Left cardiac atrium (tissue), 4 donors: ENCODE results near the gene TMEM131. TPM values are rescaled to one million over a fixed set of nuclear protein-coding genes. Genes with fewer than 3 reads are reported as not detected.

ENCODE experiments used
- ATAC-seq, 2 donors: fragments of 200-7000 bp; cut with Tn5 transposase; one replicate each; pipeline ENCODE4 v1.9.1; 2020; ENCODE audit warnings: mild to moderate bottlenecking in 2 of 2, moderate library complexity in 2 of 2
- DNase-seq: peaks from one replicate; pipeline ENCODE4 v3.0.0-alpha.2; 2020
- intact Hi-C, 2 donors: fragments of 100-400 bp; cut with DNase I; formaldehyde crosslinking; loops; one replicate each; pipeline versions ENCODE4 v1.14.1 to v1.15.1; 2022 to 2023
- total RNA-seq, 2 donors: library from RNA; stranded (reverse); fragmentation: NEBNext Ultra II Directional; extraction: Animal tissue kit (Norgen Biotek cat#: 25700); gene quantifications; one replicate each; pipeline ENCODE4 v1.2.1, GENCODE V29; 2021
- donor health status: DM: no; HTN: yes; CAD: no.
- donor health status: DM: no; HTN: yes; CAD: no; lungs with severe emphysema.
- donor health status: DM: yes; HTN: yes; CAD: no.
- donor health status: Dilated cardiomyopathy.

Gene TMEM131
- total RNA-seq, 2 donors from 2014 or later: 26.2 to 26.5 TPM

GRCh38 chr2:97728091-97728731 is 267.5 kb downstream of the TMEM131 start:
- intact Hi-C loops: no loop called here
- peak; percentile 54 to 77 for ATAC-seq
- peak; percentile 66 for DNase-seq

GRCh38 chr2:97727296-97727695 is 268.5 kb downstream of the TMEM131 start:
- DNase-seq (no peak), ATAC-seq (no peak)
- intact Hi-C loops: no loop called here

GRCh38 chr2:97726261-97727064 is 269.3 kb downstream of the TMEM131 start:
- DNase-seq: peak; percentile 41
- peak in 1 of 2 donors; percentile 56 for ATAC-seq
- intact Hi-C loops: no loop called here

- no peak for ATAC-seq
- DNase-seq: peak; percentile 13
- intact Hi-C loops: no loop called here
Observed at GRCh38 chr2:97724946-97725688, 270.6 kb downstream of the TMEM131 start.

GRCh38 chr2:97724501-97724900 is 271.2 kb downstream of the TMEM131 start:
- no peak for ATAC-seq
- intact Hi-C loops: no loop called here

GRCh38 chr2:97724073-97724410 is 271.7 kb downstream of the TMEM131 start:
- intact Hi-C loops: no loop called here
- DNase-seq (no peak), ATAC-seq (no peak)

More at GRCh38 chr2:97724501-97724900, 271.2 kb downstream of the TMEM131 start:
- peak; percentile 12 for DNase-seq

- ATAC-seq (no peak), DNase-seq (peak; percentile 16)
- intact Hi-C loops: no loop called here
Observed at GRCh38 chr2:97723156-97724072, 272.3 kb downstream of the TMEM131 start.

GRCh38 chr2:97722227-97722626 is 273.5 kb downstream of the TMEM131 start:
- intact Hi-C loops: no loop called here
- peak; percentile 2 for DNase-seq
- no peak for ATAC-seq

GRCh38 chr2:97720746-97721145 is 275.0 kb downstream of the TMEM131 start:
- no peak for ATAC-seq
- no peak for DNase-seq
- intact Hi-C loops: no loop called here

- intact Hi-C loops: loop anchor here in 1 of 2 donors (10.0 kb wide), 1 partner anchor 665 kb away; no protein-coding TSS in a partner anchor
- no peak for ATAC-seq
- DNase-seq: no peak
Observed at GRCh38 chr2:97719362-97720155, 276.2 kb downstream of the TMEM131 start.

GRCh38 chr2:97718942-97719341 is 276.8 kb downstream of the TMEM131 start:
- ATAC-seq (no peak), DNase-seq (peak; percentile 0)
- intact Hi-C loops: loop anchor here in 1 of 2 donors (10.0 kb wide), 1 partner anchor 666 kb away; no protein-coding TSS in a partner anchor

- intact Hi-C loops: loop anchor here in 1 of 2 donors (10.0 kb wide), 1 partner anchor 667 kb away; no protein-coding TSS in a partner anchor
- ATAC-seq: peak; percentile 15 to 57
- DNase-seq: peak; percentile 22
Observed at GRCh38 chr2:97718051-97718882, 277.5 kb downstream of the TMEM131 start.

- DNase-seq (peak; percentile 6), ATAC-seq (no peak)
- intact Hi-C loops: loop anchor here in 1 of 2 donors (10.0 kb wide), 1 partner anchor 667 kb away; no protein-coding TSS in a partner anchor
Observed at GRCh38 chr2:97717613-97717995, 278.1 kb downstream of the TMEM131 start.

GRCh38 chr2:97716695-97717612 is 278.8 kb downstream of the TMEM131 start:
- ATAC-seq (no peak), DNase-seq (peak; percentile 13)
- intact Hi-C loops: loop anchor here in 1 of 2 donors (10.0 kb wide), 1 partner anchor 668 kb away; no protein-coding TSS in a partner anchor

- intact Hi-C loops: loop anchor here in 1 of 2 donors (10.0 kb wide), 1 partner anchor 669 kb away; no protein-coding TSS in a partner anchor
- no peak for ATAC-seq
- peak; percentile 6 for DNase-seq
Observed at GRCh38 chr2:97715951-97716694, 279.6 kb downstream of the TMEM131 start.
